ENCODE measurements around the gene TMEM255B. TPM values are rescaled to one million over a fixed set of nuclear protein-coding genes. Genes with fewer than 3 reads are reported as not detected.

TMEM255B gene
- total RNA-seq, 1 donor from 2014 or later = 1.7 TPM

GRCh38 chr13:113775451-113776145, 16.6 kb downstream of the TMEM255B start:
- no peak for DNase-seq (ENCODE audit: low spot score in 2 of 2, unreplicated experiment in 2 of 2)
- Mint-ChIP-seq H3K9me3 (peaks cover 10% of the 10 kb centered on the region), H3K36me3 (no peaks in the 10 kb centered on the region), H3K27me3 (ENCODE audit: low read depth) (peaks cover 35% of the 10 kb centered on the region), H3K27ac (no peak overlapping the region), H3K4me1 (no peaks in the 10 kb centered on the region), H3K4me3 (no peak overlapping the region)
- TF ChIP-seq, protein P1, sequence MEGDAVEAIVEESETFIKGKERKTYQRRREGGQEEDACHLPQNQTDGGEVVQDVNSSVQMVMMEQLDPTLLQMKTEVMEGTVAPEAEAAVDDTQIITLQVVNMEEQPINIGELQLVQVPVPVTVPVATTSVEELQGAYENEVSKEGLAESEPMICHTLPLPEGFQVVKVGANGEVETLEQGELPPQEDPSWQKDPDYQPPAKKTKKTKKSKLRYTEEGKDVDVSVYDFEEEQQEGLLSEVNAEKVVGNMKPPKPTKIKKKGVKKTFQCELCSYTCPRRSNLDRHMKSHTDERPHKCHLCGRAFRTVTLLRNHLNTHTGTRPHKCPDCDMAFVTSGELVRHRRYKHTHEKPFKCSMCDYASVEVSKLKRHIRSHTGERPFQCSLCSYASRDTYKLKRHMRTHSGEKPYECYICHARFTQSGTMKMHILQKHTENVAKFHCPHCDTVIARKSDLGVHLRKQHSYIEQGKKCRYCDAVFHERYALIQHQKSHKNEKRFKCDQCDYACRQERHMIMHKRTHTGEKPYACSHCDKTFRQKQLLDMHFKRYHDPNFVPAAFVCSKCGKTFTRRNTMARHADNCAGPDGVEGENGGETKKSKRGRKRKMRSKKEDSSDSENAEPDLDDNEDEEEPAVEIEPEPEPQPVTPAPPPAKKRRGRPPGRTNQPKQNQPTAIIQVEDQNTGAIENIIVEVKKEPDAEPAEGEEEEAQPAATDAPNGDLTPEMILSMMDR (IDR thresholded peaks at IDR 0.05; ENCODE audit: unreplicated experiment) = no peak

DNA sequence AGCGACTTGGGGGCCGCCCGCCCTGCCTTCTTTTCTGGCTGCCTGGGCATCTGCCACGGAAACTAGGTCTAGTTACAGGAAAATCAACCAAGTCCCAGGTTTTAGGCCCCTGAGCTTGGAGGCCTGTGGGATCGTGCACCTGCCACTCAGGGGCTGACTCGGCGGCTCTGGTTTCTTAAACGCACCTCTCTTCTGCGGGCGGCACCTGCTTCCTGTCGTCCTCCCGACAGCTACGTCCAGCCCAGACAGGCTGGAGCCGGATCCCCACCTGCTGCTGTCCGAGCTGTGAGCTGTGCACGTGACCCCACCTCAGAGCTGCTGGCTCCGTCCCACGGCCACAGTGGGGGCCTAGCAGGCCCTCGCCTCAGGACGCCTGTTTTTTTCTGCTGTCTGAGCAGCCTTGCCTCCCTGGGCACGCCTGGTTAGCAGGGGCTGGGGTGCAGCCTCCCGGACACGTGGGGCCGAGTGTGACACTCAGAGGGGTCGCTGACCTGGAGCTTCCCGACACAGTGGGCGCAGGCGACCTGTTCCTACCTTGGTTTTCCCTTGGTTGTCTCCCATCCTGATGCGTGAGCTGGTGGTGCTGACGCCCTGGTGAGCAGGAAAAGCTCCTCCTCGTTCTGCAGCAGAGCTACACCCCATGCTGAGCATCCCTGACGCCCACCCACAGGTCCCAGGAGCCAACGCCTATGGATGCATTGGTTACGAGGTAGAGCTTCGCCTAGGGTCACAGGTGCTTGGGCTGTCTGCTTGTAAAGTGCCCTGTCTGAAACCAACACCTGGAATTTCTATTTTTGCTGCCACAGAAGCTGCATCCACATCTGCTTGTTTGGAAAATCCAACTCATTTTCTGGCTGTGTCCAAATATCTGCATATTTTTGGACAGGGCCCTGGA, 17.5 kb downstream of the TMEM255B start:
- TF ChIP-seq, protein P1 (IDR thresholded peaks at IDR 0.05; ENCODE audit: unreplicated experiment) = no peak
- Mint-ChIP-seq H3K36me3 (no peaks in the 10 kb centered on the region), H3K4me3 (no peak overlapping the region), H3K27me3 (ENCODE audit: low read depth) (peaks cover 40% of the 10 kb centered on the region), H3K27ac (no peak overlapping the region), H3K4me1 (no peaks in the 10 kb centered on the region), H3K9me3 (peaks cover 10% of the 10 kb centered on the region)
- DNase-seq (ENCODE audit: low spot score in 2 of 2, unreplicated experiment in 2 of 2) = no peak

DNA sequence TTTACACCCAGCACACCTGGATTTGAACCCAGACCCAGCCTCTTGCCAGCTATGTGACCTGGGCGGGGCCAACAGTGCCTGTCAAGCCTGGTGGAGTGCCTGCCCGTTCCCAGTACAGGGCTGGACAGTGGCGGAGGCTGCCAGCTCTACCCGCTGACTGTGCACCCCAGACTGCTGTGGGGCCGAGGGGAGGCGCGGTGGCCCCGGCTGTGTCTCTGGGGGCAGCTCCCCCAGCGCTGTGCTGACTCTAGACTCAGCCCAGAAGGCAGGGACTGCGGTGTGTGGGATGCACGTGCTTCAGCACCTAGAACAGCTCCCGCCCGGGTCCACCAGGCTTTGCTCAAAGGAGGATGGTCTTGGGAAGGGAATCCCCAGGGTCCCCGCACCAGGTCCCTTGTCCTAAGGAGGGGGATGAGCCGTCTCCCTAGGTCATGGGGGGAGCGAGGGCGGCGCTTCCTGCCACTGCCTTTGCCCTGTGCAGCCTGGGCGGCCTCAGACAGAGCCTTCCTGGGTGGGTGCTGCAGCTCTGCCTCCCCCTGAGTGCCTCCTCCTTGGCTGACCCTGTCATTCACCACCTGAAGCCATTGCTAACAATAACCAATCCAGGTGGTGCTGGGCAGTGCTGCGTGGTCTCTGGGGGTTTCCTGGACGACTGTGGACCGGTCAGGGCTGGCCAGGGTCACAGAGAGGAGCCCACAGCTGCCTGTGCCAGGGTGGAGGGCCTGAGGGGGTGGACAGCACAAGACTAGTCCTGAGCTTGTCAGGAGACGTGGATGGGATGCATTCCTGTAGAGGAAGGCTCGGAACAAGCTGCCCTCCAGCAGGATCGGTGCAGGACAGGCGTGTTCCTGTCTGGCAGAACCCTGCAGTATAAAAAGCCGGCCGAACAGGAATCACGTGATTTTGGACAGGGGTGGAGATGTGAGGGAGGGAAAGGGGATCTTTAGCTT, 18.6 kb downstream of the TMEM255B start:
- TF ChIP-seq, protein P1 (IDR thresholded peaks at IDR 0.05; ENCODE audit: unreplicated experiment) = no peak
- H3K4me3 Mint-ChIP-seq = no peak overlapping the region
- peak in 1 of 2 experiments; percentile 71 for DNase-seq (ENCODE audit: low spot score in 2 of 2, unreplicated experiment in 2 of 2)
- H3K4me1 Mint-ChIP-seq = no peaks in the 10 kb centered on the region
- peaks cover 36% of the 10 kb centered on the region for H3K27me3 Mint-ChIP-seq (ENCODE audit: low read depth)
- H3K27ac Mint-ChIP-seq = no peak overlapping the region
- H3K9me3 Mint-ChIP-seq = peaks cover 2% of the 10 kb centered on the region
- no peaks in the 10 kb centered on the region for H3K36me3 Mint-ChIP-seq

- H3K27ac Mint-ChIP-seq = no peak overlapping the region
- H3K9me3 Mint-ChIP-seq = no peaks in the 10 kb centered on the region
- no peaks in the 10 kb centered on the region for H3K4me1 Mint-ChIP-seq
These were observed 22.5 kb downstream of the TMEM255B start for GRCh38 chr13:113781571-113781970.

GRCh38 chr13:113782472-113782871, 23.4 kb downstream of the TMEM255B start:
- TF ChIP-seq, protein P1 (IDR thresholded peaks at IDR 0.05; ENCODE audit: unreplicated experiment) = no peak
- peaks cover 42% of the 10 kb centered on the region for H3K27me3 Mint-ChIP-seq (ENCODE audit: low read depth)
- DNase-seq (ENCODE audit: low spot score in 2 of 2, unreplicated experiment in 2 of 2) = no peak
- H3K36me3 Mint-ChIP-seq = no peaks in the 10 kb centered on the region
- no peaks in the 10 kb centered on the region for H3K4me1 Mint-ChIP-seq
- no peak overlapping the region for H3K4me3 Mint-ChIP-seq
- H3K9me3 Mint-ChIP-seq = no peaks in the 10 kb centered on the region
- no peak overlapping the region for H3K27ac Mint-ChIP-seq

More at GRCh38 chr13:113781571-113781970, 22.5 kb downstream of the TMEM255B start:
- no peak for DNase-seq (ENCODE audit: low spot score in 2 of 2, unreplicated experiment in 2 of 2)
- Mint-ChIP-seq H3K4me3 (no peak overlapping the region), H3K27me3 (ENCODE audit: low read depth) (peaks cover 46% of the 10 kb centered on the region), H3K36me3 (no peaks in the 10 kb centered on the region)
- TF ChIP-seq, protein P1 (IDR thresholded peaks at IDR 0.05; ENCODE audit: unreplicated experiment) = peak; percentile 38

All from mesothelial cell of epicardium (in vitro differentiated cells).